ENCODE data around the gene CAMK2G. TPM values are rescaled to one million over a fixed set of nuclear protein-coding genes. Genes with fewer than 3 reads are reported as not detected.

Gene CAMK2G
- total RNA-seq, 2 donors from 2014 or later, result 41.9 to 47.8 TPM

GRCh38 chr10:73781548-73781878 is 92.8 kb downstream of the CAMK2G start:
- Histone ChIP-seq H3K27ac (peak overlapping the region; percentile 82 to 93), H3K4me3 (peak overlapping the region; percentile 60 to 80), H3K27me3 (replicated peaks; ENCODE audit: insufficient read depth) (no peaks in the 10 kb centered on the region), H3K36me3 (no peaks in the 10 kb centered on the region), H3K9me3 (no peaks in the 10 kb centered on the region), H3K4me1 (replicated peaks) (peaks cover 5% of the 10 kb centered on the region)
- DNase-seq (ENCODE audit: low spot score), result no peak
- intact Hi-C loops (cut with DNase I), result no loop called here
- WGBS, result under 1% methylated on average over 14 of the region's 14 CpGs
- no peak for TF ChIP-seq CTCF (IDR thresholded peaks at IDR 0.05)
- TF ChIP-seq POLR2AphosphoS5 (IDR thresholded peaks at IDR 0.05), result no peak
- TF ChIP-seq POLR2A (IDR thresholded peaks at IDR 0.05), result no peak

DNA sequence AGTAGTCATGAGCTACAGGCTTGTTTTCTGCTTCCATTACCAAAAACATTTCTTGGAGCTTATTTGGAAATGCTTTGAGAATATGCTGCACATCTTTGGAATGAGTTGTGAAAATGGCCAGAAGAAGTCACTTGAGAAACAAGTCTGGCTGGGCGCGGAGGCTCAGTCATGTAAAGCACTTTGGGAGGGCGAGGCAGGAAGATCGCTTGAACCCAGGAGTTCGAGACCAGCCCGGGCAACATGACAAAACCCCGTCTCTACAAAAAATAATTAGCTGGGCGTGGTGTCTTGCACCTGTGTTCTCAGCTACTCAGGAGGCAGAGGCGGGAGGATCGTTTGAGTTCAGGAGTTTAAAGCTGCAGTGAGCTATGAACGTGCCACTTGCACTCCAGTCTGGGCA is 93.4 kb downstream of the CAMK2G start:
- TF ChIP-seq POLR2A (IDR thresholded peaks at IDR 0.05) (no peak), CTCF (IDR thresholded peaks at IDR 0.05) (no peak), POLR2AphosphoS5 (IDR thresholded peaks at IDR 0.05) (no peak)
- H3K4me1 ChIP-seq (replicated peaks), result peaks cover 5% of the 10 kb centered on the region
- H3K27me3 ChIP-seq (replicated peaks; ENCODE audit: insufficient read depth), result no peaks in the 10 kb centered on the region
- no peaks in the 10 kb centered on the region for H3K9me3 ChIP-seq
- peak overlapping the region; percentile 60 to 80 for H3K4me3 ChIP-seq
- intact Hi-C loops (cut with DNase I), result no loop called here
- no peaks in the 10 kb centered on the region for H3K36me3 ChIP-seq
- no peak for DNase-seq (ENCODE audit: low spot score)
- H3K27ac ChIP-seq, result peak overlapping the region; percentile 82 to 93
- 14% methylated on average over 11 of the region's 11 CpGs for WGBS

- DNase-seq (ENCODE audit: low spot score), result no peak
These were observed 94.1 kb downstream of the CAMK2G start for GRCh38 chr10:73780301-73780700.

DNA sequence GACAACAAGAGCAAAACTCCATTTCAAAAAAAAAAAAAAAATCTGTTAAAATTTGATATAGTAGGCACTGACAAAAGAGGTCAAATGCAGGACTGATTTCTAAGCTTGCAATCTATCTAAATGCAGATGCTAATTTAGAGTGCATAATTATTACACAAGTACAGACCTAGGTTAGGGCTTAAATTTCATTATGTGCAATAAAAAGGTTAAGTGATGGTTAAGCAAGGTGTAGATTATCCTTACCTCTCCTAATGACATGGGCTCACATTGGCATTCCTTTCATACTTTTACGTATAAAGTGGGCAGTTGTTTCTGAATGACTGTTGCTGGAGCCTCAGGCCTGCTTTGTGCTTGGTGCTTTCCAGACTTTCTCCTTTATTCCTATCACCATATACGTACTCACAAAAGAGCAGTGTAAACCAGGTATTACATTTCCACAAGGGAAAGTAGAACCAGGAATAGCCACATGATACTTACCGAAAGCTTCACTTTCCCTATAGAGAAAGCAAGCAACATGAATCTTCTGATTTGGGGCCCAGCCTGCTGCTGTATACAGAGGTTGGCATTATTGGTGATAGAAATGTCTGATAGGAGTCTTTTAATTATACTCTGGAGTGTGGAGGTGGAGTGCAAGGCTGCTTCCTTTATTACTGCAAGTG is 94.7 kb downstream of the CAMK2G start:
- intact Hi-C loops (cut with DNase I), result no loop called here
- no peak overlapping the region for H3K27ac ChIP-seq
- no peaks in the 10 kb centered on the region for H3K36me3 ChIP-seq
- no peak for DNase-seq (ENCODE audit: low spot score)
- H3K27me3 ChIP-seq (replicated peaks; ENCODE audit: insufficient read depth), result no peaks in the 10 kb centered on the region
- no peaks in the 10 kb centered on the region for H3K9me3 ChIP-seq
- peaks cover 5% of the 10 kb centered on the region for H3K4me1 ChIP-seq (replicated peaks)
- no peak for TF ChIP-seq POLR2A (IDR thresholded peaks at IDR 0.05)
- no peak for TF ChIP-seq POLR2AphosphoS5 (IDR thresholded peaks at IDR 0.05)
- no peak for TF ChIP-seq CTCF (IDR thresholded peaks at IDR 0.05)
- WGBS, result 75% methylated on average over 3 of the region's 3 CpGs
- H3K4me3 ChIP-seq, result no peak overlapping the region

More at GRCh38 chr10:73780301-73780700, 94.1 kb downstream of the CAMK2G start:
- Histone ChIP-seq H3K27ac (no peak overlapping the region), H3K4me1 (replicated peaks) (peaks cover 5% of the 10 kb centered on the region), H3K4me3 (no peak overlapping the region), H3K27me3 (replicated peaks; ENCODE audit: insufficient read depth) (no peaks in the 10 kb centered on the region), H3K9me3 (no peaks in the 10 kb centered on the region), H3K36me3 (no peaks in the 10 kb centered on the region)
- TF ChIP-seq CTCF (IDR thresholded peaks at IDR 0.05) (no peak), POLR2A (IDR thresholded peaks at IDR 0.05) (no peak), POLR2AphosphoS5 (IDR thresholded peaks at IDR 0.05) (no peak)
- 78% methylated on average over 5 of the region's 5 CpGs for WGBS
- intact Hi-C loops (cut with DNase I), result no loop called here

GRCh38 chr10:73779018-73779417 is 95.3 kb downstream of the CAMK2G start:
- 90% methylated on average over 5 of the region's 5 CpGs for WGBS
- DNase-seq (ENCODE audit: low spot score), result no peak
- Histone ChIP-seq H3K9me3 (no peaks in the 10 kb centered on the region), H3K27me3 (replicated peaks; ENCODE audit: insufficient read depth) (no peaks in the 10 kb centered on the region), H3K4me3 (no peak overlapping the region), H3K27ac (no peak overlapping the region), H3K4me1 (replicated peaks) (peaks cover 7% of the 10 kb centered on the region), H3K36me3 (no peaks in the 10 kb centered on the region)
- TF ChIP-seq POLR2A (IDR thresholded peaks at IDR 0.05), result no peak
- TF ChIP-seq POLR2AphosphoS5 (IDR thresholded peaks at IDR 0.05), result no peak
- TF ChIP-seq CTCF (IDR thresholded peaks at IDR 0.05), result no peak
- intact Hi-C loops (cut with DNase I), result no loop called here
